GM23248 (cell line): ENCODE results near the gene PREP.

Source experiments
- EZH2 ChIP-seq: fragments of 200-600 bp; sonication (generic); IDR thresholded peaks from 2 replicates; pipeline ENCODE4 v1.6.1; 2018; ENCODE audit warnings: antibody characterized with exemption, mild to moderate bottlenecking; ENCODE audit not compliant: insufficient read depth, poor library complexity, severe bottlenecking
- EZH2phosphoT487 ChIP-seq: fragments of 200-600 bp; sonication (generic); IDR thresholded peaks from 2 replicates; pipeline ENCODE4 v1.6.1; 2018; ENCODE audit warnings: antibody characterized with exemption, moderate library complexity, mild to moderate bottlenecking, low read depth; ENCODE audit not compliant: insufficient read depth

- TF ChIP-seq EZH2 (no peak), EZH2phosphoT487 (no peak)
Observed at GRCh38 chr6:105391705-105392104, 11.2 kb downstream of the PREP start.
